GM18507 (cell line): Measurements from ENCODE around the gene CALN1.
"Not testable (repeated sequence)": the region's sequence is repeated elsewhere in the genome, so short reads cannot be mapped to it uniquely, and the experiment has no call there.

ENCODE experiments used
- DNase-seq: peaks from one replicate; pipeline ENCODE4 v3.0.0; 2011; ENCODE audit warnings: low read depth; ENCODE audit not compliant: insufficient read length; ENCODE audit errors: extremely low spot score
- FAIRE-seq: peaks from 2 replicates; lab custom pipeline; 2011; peaks lifted over from hg19 to GRCh38; lab: Jason Lieb, UNC

Gene CALN1

GRCh38 chr7:72078301-72078700 is 333.8 kb downstream of the CALN1 start:
- DNase-seq (no peak), FAIRE-seq (no peak)

GRCh38 chr7:72077786-72078185 is 334.4 kb downstream of the CALN1 start:
- DNase-seq (no peak), FAIRE-seq (no peak)

GRCh38 chr7:72072901-72073300 is 339.2 kb downstream of the CALN1 start:
- FAIRE-seq (no peak), DNase-seq (no peak)

GRCh38 chr7:72069263-72069662 is 342.9 kb downstream of the CALN1 start:
- FAIRE-seq (no peak), DNase-seq (no peak)

- FAIRE-seq, DNase-seq: not testable (repeated sequence)
Measured at GRCh38 chr7:72065764-72066163, 346.4 kb downstream of the CALN1 start.

GRCh38 chr7:72064916-72065315 is 347.2 kb downstream of the CALN1 start:
- no peak for FAIRE-seq
- DNase-seq, result no peak

- DNase-seq (no peak), FAIRE-seq (no peak)
Measured at GRCh38 chr7:72063330-72063729, 348.8 kb downstream of the CALN1 start.

- no peak for FAIRE-seq
- no peak for DNase-seq
Measured at GRCh38 chr7:72062666-72063065, 349.5 kb downstream of the CALN1 start.

GRCh38 chr7:72059925-72060324 is 352.2 kb downstream of the CALN1 start:
- FAIRE-seq, result no peak
- no peak for DNase-seq

GRCh38 chr7:72058579-72058978 is 353.6 kb downstream of the CALN1 start:
- FAIRE-seq, result no peak
- DNase-seq, result no peak

- FAIRE-seq (no peak), DNase-seq (no peak)
Measured at GRCh38 chr7:72057796-72058195, 354.3 kb downstream of the CALN1 start.

GRCh38 chr7:72057231-72057630 is 354.9 kb downstream of the CALN1 start:
- DNase-seq (no peak), FAIRE-seq (no peak)

GRCh38 chr7:72055426-72055825 is 356.7 kb downstream of the CALN1 start:
- DNase-seq (no peak), FAIRE-seq (no peak)

- FAIRE-seq (no peak), DNase-seq (no peak)
Measured at GRCh38 chr7:72053292-72053691, 358.8 kb downstream of the CALN1 start.

GRCh38 chr7:72048420-72048819 is 363.7 kb downstream of the CALN1 start:
- no peak for FAIRE-seq

GRCh38 chr7:72042855-72043254 is 369.3 kb downstream of the CALN1 start:
- DNase-seq (no peak), FAIRE-seq (no peak)

More at GRCh38 chr7:72048420-72048819, 363.7 kb downstream of the CALN1 start:
- DNase-seq, result no peak

GRCh38 chr7:72040641-72041040 is 371.5 kb downstream of the CALN1 start:
- FAIRE-seq, result no peak

GRCh38 chr7:72039460-72039859 is 372.7 kb downstream of the CALN1 start:
- no peak for DNase-seq
- FAIRE-seq, result no peak

More at GRCh38 chr7:72040641-72041040, 371.5 kb downstream of the CALN1 start:
- no peak for DNase-seq

GRCh38 chr7:72038022-72038732 is 374.0 kb downstream of the CALN1 start:
- no peak for DNase-seq
- FAIRE-seq, result no peak

- FAIRE-seq (no peak), DNase-seq (no peak)
Measured at GRCh38 chr7:72037516-72037915, 374.6 kb downstream of the CALN1 start.

GRCh38 chr7:72035266-72035665 is 376.9 kb downstream of the CALN1 start:
- FAIRE-seq (no peak), DNase-seq (no peak)

- FAIRE-seq, result no peak
- DNase-seq, result no peak
Measured at GRCh38 chr7:72032934-72033333, 379.2 kb downstream of the CALN1 start.
